Activated CD4-positive, alpha-beta T cell treated with anti-CD3 and anti-CD28 coated beads for 36 hours (primary cell): Measurements from ENCODE around the gene AGK. TPM values are rescaled to one million over a fixed set of nuclear protein-coding genes. Genes with fewer than 3 reads are reported as not detected.
"Not testable (repeated sequence)": the region's sequence is repeated elsewhere in the genome, so short reads cannot be mapped to it uniquely, and the experiment has no call there.

Experiments
- ATAC-seq: fragments of 200-7000 bp; cut with Tn5 transposase; one replicate; pipeline ENCODE4 v1.10.0; 2021; ENCODE audit warnings: mild to moderate bottlenecking, moderate library complexity
- CTCF ChIA-PET: fragments of 350-600 bp; sonication (Branson Sonifier 250); formaldehyde crosslinking; loops from one replicate; lab custom pipeline; 2021; ENCODE audit warnings: antibody characterized with exemption; lab: Charles Lee
- POLR2A ChIA-PET: fragments of 350-600 bp; sonication (Branson Sonifier 250); formaldehyde crosslinking; loops from one replicate; lab custom pipeline; 2021; ENCODE audit warnings: antibody characterized with exemption, inconsistent platforms; lab: Charles Lee
- DNase-seq: peaks from one replicate; pipeline ENCODE4 v3.0.0-alpha.2; 2020
- H3K27ac Mint-ChIP-seq: one replicate; pipeline ENCODE4 v1.8.0; 2021; ENCODE audit warnings: mixed read lengths
- H3K27me3 Mint-ChIP-seq: one replicate; pipeline ENCODE4 v1.8.0; 2021; ENCODE audit warnings: mixed read lengths
- H3K36me3 Mint-ChIP-seq: one replicate; pipeline ENCODE4 v1.8.0; 2021; ENCODE audit warnings: low read depth, mixed read lengths
- H3K4me1 Mint-ChIP-seq: one replicate; pipeline ENCODE4 v1.8.0; 2021; ENCODE audit warnings: mixed read lengths
- H3K4me3 Mint-ChIP-seq: one replicate; pipeline ENCODE4 v1.8.0; 2021; ENCODE audit warnings: mild to moderate bottlenecking, moderate library complexity, mixed read lengths
- H3K9me3 Mint-ChIP-seq: one replicate; pipeline ENCODE4 v1.8.0; 2021; ENCODE audit warnings: low read depth, mixed read lengths
- intact Hi-C, 2 experiments: fragments of 100-400 bp; cut with DNase I in 1 of 2; cut with micrococcal nuclease in 1 of 2; formaldehyde crosslinking; loops; one replicate each; pipeline versions ENCODE4 v1.14.2 to v1.15.1; 2022 to 2024; cut with DNase I, micrococcal nuclease
- total RNA-seq, 2 experiments: library from RNA; stranded (reverse); gene quantifications; one replicate each; pipeline ENCODE4 v1.2.3, GENCODE V29; 2021

AGK gene
- total RNA-seq, 2 experiments from 2014 or later, result 49.7 to 52.9 TPM

DNA sequence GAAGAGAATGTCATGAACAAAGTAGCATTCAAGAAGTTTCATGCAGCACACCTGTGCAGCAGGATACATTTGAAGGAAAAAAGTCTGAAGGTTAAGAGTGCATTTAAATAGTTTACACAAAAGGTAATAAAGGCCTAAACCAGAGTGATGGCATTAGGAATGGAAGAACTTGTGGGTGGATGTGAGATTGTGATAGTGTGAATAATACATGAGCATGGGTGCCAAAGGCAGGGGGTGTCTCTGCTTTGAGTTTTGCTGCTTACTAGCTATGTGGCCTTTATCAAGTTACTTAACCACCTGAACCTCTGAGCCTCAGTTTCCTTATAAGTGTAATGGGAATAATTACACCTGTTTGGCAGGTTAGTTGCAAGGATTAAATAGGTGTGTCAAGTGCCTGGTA is 21.0 kb downstream of the AGK start:
- ChIA-PET POLR2A (no interaction called here), CTCF (no interaction called here)
- Mint-ChIP-seq H3K9me3 (peaks cover 20% of the 10 kb centered on the region), H3K36me3 (peaks cover 72% of the 10 kb centered on the region), H3K27me3 (no peaks in the 10 kb centered on the region), H3K4me3 (no peak overlapping the region), H3K27ac (peak overlapping the region; percentile 61), H3K4me1 (peaks cover 20% of the 10 kb centered on the region)
- intact Hi-C loops, result no loop called here
- DNase-seq (no peak), ATAC-seq (peak; percentile 44)

GRCh38 chr7:141573511-141573910 is 22.3 kb downstream of the AGK start:
- no peak for ATAC-seq

GRCh38 chr7:141575164-141575563 is 24.0 kb downstream of the AGK start:
- H3K36me3 Mint-ChIP-seq, result peaks cover 56% of the 10 kb centered on the region
- intact Hi-C loops, result no loop called here
- ATAC-seq, result no peak
- peaks cover 20% of the 10 kb centered on the region for H3K9me3 Mint-ChIP-seq
- no peaks in the 10 kb centered on the region for H3K27me3 Mint-ChIP-seq
- ChIA-PET CTCF (interaction anchor here (0.6 to 0.9 kb wide), 2 partner anchors 9 to 42 kb away, joined by 3 to 4 read pairs; no protein-coding TSS in a partner anchor), POLR2A (no interaction called here)
- H3K27ac Mint-ChIP-seq, result no peak overlapping the region
- H3K4me3 Mint-ChIP-seq, result no peak overlapping the region
- H3K4me1 Mint-ChIP-seq, result peaks cover 20% of the 10 kb centered on the region
- DNase-seq, result no peak

More at GRCh38 chr7:141573511-141573910, 22.3 kb downstream of the AGK start:
- H3K9me3 Mint-ChIP-seq, result peaks cover 20% of the 10 kb centered on the region
- DNase-seq, result no peak
- intact Hi-C loops, result no loop called here
- no peaks in the 10 kb centered on the region for H3K27me3 Mint-ChIP-seq
- ChIA-PET CTCF (no interaction called here), POLR2A (no interaction called here)
- H3K4me1 Mint-ChIP-seq, result peaks cover 20% of the 10 kb centered on the region
- H3K27ac Mint-ChIP-seq, result no peak overlapping the region
- no peak overlapping the region for H3K4me3 Mint-ChIP-seq
- H3K36me3 Mint-ChIP-seq, result peaks cover 63% of the 10 kb centered on the region

DNA sequence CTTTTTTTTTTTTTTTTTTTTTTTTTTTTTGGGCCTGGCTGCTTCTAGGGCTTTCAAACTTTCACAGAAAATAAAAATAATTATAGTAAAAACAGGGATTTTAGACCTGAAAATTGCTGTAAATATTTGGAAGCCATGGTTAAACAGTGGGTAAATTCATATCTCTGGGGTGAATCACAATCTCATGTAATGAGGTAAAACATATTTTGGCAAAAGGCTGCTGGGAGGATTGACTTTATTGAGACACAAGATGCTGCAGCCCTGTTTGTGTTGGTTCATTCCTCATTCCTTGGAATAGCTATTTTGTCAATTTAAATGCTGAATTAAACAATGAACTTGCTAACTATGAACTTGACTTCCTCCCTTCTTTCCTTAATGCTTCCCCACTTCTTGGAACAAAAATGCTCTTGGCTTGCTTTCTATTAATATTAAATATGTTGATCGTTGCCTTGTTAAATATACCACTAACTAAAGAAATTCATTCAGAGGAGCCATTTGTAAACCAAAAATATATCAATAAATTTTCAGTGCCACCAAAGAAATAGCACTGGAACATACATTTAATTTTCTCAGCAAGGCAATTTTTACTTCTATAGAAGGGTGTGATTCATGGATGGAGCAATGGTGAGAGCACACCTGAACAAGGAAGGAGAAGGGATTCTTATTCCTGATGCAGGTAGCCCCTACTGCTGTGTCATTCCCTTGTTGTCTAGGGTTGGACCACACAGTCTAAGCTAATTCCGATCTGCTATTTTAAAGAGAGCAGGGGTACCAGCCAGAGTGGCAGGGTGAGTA is 24.6 kb downstream of the AGK start:
- intact Hi-C loops, result no loop called here
- Mint-ChIP-seq H3K9me3 (peaks cover 20% of the 10 kb centered on the region), H3K4me1 (peaks cover 20% of the 10 kb centered on the region), H3K36me3 (peaks cover 54% of the 10 kb centered on the region), H3K27me3 (no peaks in the 10 kb centered on the region), H3K27ac (no peak overlapping the region), H3K4me3 (no peak overlapping the region)
- CTCF ChIA-PET, result interaction anchor here (0.6 kb wide), 1 partner anchor 9 kb away, joined by 4 read pairs; no protein-coding TSS in a partner anchor
- DNase-seq, result no peak
- POLR2A ChIA-PET, result no interaction called here
- no peak for ATAC-seq

DNA sequence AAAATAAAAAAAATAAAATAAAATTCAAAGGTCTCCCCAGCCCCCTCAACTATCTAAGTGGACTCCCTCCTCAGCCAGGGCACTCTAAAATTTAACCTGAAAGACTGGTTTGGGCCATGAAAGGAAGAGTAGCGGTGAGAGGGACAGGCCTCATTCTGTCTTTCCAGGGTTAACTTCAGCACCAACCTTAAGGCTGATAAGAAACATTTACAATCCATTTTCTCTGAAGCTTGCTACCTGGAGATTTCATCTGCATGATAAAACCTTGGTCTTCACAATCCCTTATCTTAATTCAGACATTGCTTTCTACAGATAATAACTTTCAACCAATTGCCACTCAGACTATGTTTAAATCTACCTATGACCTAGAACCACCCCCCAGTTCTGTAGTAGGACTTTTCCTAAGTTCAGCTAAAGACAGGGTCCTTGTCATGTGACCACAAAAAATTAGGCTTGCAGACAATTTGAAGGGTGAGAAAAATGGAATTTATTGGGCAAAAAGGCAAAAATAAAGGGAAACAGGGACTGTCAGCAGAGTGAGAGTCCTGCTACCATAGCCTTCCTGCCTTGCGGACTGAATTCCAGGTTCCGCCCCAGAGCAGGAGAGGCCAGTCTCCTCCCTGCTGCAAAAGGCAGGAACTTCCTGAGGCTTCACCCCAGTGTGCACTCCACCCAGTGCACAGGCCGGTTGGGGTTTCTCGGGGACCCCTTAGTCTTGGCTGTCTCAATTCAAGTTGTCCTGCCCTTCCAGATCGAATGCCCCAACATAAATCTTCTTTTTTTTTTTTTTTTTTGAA is 26.0 kb downstream of the AGK start:
- intact Hi-C loops, result no loop called here
- H3K36me3 Mint-ChIP-seq, result peaks cover 46% of the 10 kb centered on the region
- ChIA-PET POLR2A (no interaction called here), CTCF (no interaction called here)
- no peak overlapping the region for H3K4me3 Mint-ChIP-seq
- no peak for ATAC-seq
- no peak for DNase-seq
- H3K27me3 Mint-ChIP-seq, result no peaks in the 10 kb centered on the region
- peaks cover 20% of the 10 kb centered on the region for H3K9me3 Mint-ChIP-seq
- H3K27ac Mint-ChIP-seq, result no peak overlapping the region
- peaks cover 8% of the 10 kb centered on the region for H3K4me1 Mint-ChIP-seq

DNA sequence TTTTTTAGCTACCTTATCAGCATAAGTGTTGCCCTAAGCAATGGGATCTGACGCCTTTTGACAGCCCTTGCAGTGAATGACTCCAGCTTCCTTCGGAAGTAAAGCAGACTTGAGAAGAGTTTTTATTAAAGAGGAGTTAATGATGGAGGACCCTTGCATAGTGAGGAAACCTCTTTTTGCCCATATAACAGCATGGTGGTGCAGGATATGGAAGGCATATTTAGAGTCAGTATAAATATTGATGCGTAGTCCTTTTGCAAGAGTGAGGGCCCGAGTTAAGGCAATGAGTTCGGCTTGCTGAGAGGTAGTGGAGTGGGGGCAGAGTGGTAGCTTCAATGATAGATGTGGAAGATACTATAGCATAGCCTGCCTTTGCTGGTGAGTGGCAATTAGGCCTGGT is 28.7 kb downstream of the AGK start:
- Mint-ChIP-seq H3K9me3 (peaks cover 10% of the 10 kb centered on the region), H3K36me3 (peaks cover 50% of the 10 kb centered on the region), H3K4me1 (peaks cover 14% of the 10 kb centered on the region)
- intact Hi-C loops, H3K27ac Mint-ChIP-seq, POLR2A ChIA-PET, H3K27me3 Mint-ChIP-seq, DNase-seq, H3K4me3 Mint-ChIP-seq, ATAC-seq: not testable (repeated sequence)
- CTCF ChIA-PET, result interaction anchor here (0.6 kb wide), 1 partner anchor 1105 kb away, joined by 4 read pairs; no protein-coding TSS in a partner anchor

DNA sequence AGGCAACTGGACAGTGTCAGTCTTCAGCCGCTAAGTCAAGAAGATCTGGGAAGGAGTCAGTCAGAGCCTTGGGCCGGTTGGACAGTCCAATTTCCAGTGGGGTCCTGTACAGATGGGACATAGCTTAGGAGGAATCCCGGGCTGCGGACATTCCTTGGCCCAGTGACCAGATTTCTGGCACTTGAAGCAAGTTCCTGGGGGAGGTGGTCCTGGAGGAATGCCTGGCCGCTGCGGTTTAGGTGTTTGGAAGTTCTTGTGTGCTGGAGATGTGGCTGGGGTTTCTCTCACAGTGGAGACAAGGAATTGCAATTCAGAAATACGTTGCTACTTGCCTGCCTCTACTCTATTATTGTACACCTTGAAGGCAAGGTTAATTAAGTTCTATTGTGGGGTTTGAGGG is 30.9 kb downstream of the AGK start:
- ATAC-seq, H3K9me3 Mint-ChIP-seq, H3K27ac Mint-ChIP-seq, POLR2A ChIA-PET, H3K27me3 Mint-ChIP-seq, H3K4me3 Mint-ChIP-seq, DNase-seq, intact Hi-C loops: not testable (repeated sequence)
- CTCF ChIA-PET, result interaction anchor here (1.5 kb wide), 1 partner anchor 11 kb away, joined by 4 read pairs; no protein-coding TSS in a partner anchor
- H3K36me3 Mint-ChIP-seq, result peaks cover 43% of the 10 kb centered on the region
- H3K4me1 Mint-ChIP-seq, result peaks cover 35% of the 10 kb centered on the region

GRCh38 chr7:141584935-141585334 is 33.7 kb downstream of the AGK start:
- DNase-seq (no peak), ATAC-seq (no peak)
- Mint-ChIP-seq H3K36me3 (peaks cover 56% of the 10 kb centered on the region), H3K9me3 (peaks cover 3% of the 10 kb centered on the region), H3K27me3 (no peaks in the 10 kb centered on the region), H3K4me3 (no peak overlapping the region), H3K27ac (peak overlapping the region; percentile 69), H3K4me1 (peaks cover 39% of the 10 kb centered on the region)
- POLR2A ChIA-PET, result no interaction called here
- CTCF ChIA-PET, result interaction anchor here (0.8 kb wide), 1 partner anchor 9 kb away, joined by 4 read pairs; no protein-coding TSS in a partner anchor
- intact Hi-C loops, result loop anchor here in 1 of 2 experiments (2.0 kb wide), 1 partner anchor 20 kb away; no protein-coding TSS in a partner anchor

DNA sequence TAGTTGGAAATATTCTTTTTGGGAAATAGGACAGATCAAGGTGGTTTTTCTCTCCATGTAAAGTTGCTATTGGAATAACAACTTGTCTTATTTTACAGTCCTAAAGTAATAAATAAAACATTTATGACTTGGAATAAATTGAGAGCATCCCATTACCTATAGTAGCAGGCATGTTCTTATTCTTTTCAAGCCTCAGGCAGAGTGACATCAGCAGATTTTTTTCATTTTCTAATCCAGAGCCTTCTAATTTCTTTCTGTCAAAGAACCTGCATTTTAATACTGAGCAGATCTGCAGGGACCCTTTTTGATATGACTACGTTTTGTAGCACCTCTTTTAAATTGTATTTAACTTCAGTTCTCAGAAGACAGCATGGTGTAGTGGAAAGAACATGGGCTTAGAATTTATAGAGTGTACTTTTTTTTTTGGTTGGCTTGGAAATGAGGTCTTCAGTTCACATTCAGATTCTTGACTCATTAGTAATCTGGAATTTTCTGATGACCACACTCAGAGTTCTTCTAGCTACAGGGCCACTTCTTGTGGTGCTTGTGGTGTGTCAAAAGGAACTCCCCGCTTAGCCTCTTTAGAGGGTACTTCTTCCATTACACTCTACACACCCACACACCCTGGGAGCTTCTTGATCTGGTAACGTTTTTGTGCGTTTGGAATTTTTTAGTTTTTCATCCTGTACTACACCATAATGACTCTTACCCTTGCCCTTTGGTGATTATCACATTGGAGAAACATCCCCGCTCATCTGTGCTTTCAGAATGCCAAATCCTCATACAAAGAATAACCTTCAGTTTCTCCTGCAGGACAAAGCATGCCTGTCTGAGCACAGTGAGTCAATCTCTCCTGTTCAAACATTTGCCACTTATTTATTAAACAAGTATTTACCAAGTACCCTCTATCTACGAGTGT is 34.6 kb downstream of the AGK start:
- Mint-ChIP-seq H3K36me3 (peaks cover 59% of the 10 kb centered on the region), H3K4me1 (peaks cover 43% of the 10 kb centered on the region), H3K9me3 (peaks cover 3% of the 10 kb centered on the region), H3K27me3 (no peaks in the 10 kb centered on the region), H3K27ac (peak overlapping the region; percentile 69), H3K4me3 (peak overlapping the region; percentile 3)
- CTCF ChIA-PET, result no interaction called here
- intact Hi-C loops, result loop anchor here (1.0 to 2.0 kb wide), 3 partner anchors 21 to 28 kb away; no protein-coding TSS in a partner anchor
- DNase-seq (peak; percentile 67), ATAC-seq (peak; percentile 86)
- POLR2A ChIA-PET, result interaction anchor here (0.6 to 0.9 kb wide), 3 partner anchors 16 to 571 kb away, joined by 3 to 4 read pairs (median 3); partner anchors contain the start of gene MRPS33

- H3K27ac Mint-ChIP-seq, result peak overlapping the region; percentile 69
- CTCF ChIA-PET, result no interaction called here
- H3K4me1 Mint-ChIP-seq, result peaks cover 43% of the 10 kb centered on the region
- peaks cover 59% of the 10 kb centered on the region for H3K36me3 Mint-ChIP-seq
- H3K4me3 Mint-ChIP-seq, result peak overlapping the region; percentile 28
- no peak for DNase-seq
- H3K27me3 Mint-ChIP-seq, result no peaks in the 10 kb centered on the region
- peaks cover 3% of the 10 kb centered on the region for H3K9me3 Mint-ChIP-seq
- intact Hi-C loops, result loop anchor here (1.0 kb wide), 2 partner anchors 23 to 29 kb away; no protein-coding TSS in a partner anchor
- POLR2A ChIA-PET, result interaction anchor here (0.7 kb wide), 1 partner anchor 15 kb away, joined by 4 read pairs; no protein-coding TSS in a partner anchor
- ATAC-seq, result no peak
Measured at GRCh38 chr7:141586878-141587277, 35.7 kb downstream of the AGK start.
